Measurements from ENCODE around the gene MTOR.

MTOR gene

DNA sequence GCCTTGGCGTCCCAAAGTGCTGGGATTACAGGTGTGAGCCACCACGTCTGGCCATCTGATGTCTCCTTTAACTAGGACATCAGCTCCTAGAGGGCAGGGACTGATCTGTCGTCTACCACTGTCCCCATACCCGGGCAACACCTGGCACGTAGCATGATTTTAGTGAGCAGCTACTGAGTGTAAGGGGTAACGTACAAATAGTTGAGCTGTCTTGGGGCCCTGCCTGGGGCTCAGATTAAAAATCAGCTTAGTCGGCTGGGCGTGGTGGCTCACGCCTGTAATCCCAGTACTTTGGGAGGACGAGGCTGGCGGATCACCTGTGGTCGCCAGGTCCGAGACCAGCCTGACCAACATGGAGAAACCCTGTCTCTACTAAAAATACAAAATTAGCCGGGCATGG is 204.3 kb downstream of the MTOR start:
- Histone ChIP-seq H3K9me2 (replicated peaks; ENCODE audit: low read depth, low read length) (no peaks in the 10 kb centered on the region), H3K27me3 (ENCODE audit: insufficient read depth, low read length, poor library complexity, severe bottlenecking) (no peaks in the 10 kb centered on the region), H3K4me2 (ENCODE audit: low read depth, low read length, poor library complexity, severe bottlenecking) (peak overlapping the region; percentile 88), H3K4me1 (ENCODE audit: insufficient read depth, low read length, poor library complexity, severe bottlenecking) (peaks cover 21% of the 10 kb centered on the region), H2AFZ (ENCODE audit: low read length) (no peak overlapping the region), H3K9ac (ENCODE audit: low read depth, low read length, poor library complexity, severe bottlenecking) (no peak overlapping the region), H3K4me3 (ENCODE audit: low read length, poor library complexity, severe bottlenecking) (no peak overlapping the region), H4K20me1 (ENCODE audit: insufficient read depth, low read length, poor library complexity, severe bottlenecking) (peaks cover 16% of the 10 kb centered on the region), H3F3A (ENCODE audit: low read depth) (no peaks in the 10 kb centered on the region), H3K36me3 (ENCODE audit: insufficient read depth, low read length) (peaks cover 11% of the 10 kb centered on the region; the same call in 1 of the 2 replicates), H3K79me2 (ENCODE audit: insufficient read depth, low read length) (peaks cover 42% of the 10 kb centered on the region), H3K9me3 (ENCODE audit: insufficient read depth, low read depth, low read length) (no peaks in the 10 kb centered on the region)
- TF ChIP-seq CTCF (conservative IDR thresholded peaks at IDR 0.05; ENCODE audit: low read length) (no peak), EZH2phosphoT487 (IDR thresholded peaks at IDR 0.05; ENCODE audit: borderline replicate concordance) (no peak)

DNA sequence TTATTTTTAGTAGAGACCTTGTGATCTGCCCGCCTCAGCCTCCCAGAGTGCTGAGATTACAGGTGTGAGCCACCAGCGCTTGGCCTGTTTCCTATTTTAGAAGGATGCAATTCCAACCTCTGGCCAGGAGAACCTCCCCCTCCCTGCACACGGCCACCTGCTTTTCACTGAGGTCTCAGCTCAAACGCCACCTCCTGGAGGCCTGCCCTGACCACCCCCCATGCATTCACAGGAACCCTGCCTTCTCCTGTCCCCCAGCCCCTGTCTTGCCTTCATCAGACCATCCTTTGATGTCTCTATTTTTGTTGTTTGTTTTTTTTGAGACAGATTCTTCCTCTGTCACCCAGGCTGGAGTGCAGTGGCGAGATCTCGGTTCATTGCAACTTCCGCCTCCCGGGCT is 204.9 kb downstream of the MTOR start:
- Histone ChIP-seq H3K4me3 (ENCODE audit: low read length, poor library complexity, severe bottlenecking) (no peak overlapping the region), H4K20me1 (ENCODE audit: insufficient read depth, low read length, poor library complexity, severe bottlenecking) (peaks cover 16% of the 10 kb centered on the region), H3K36me3 (ENCODE audit: insufficient read depth, low read length) (peaks cover 11% of the 10 kb centered on the region; the same call in 1 of the 2 replicates), H3K9me3 (ENCODE audit: insufficient read depth, low read depth, low read length) (no peaks in the 10 kb centered on the region), H3K79me2 (ENCODE audit: insufficient read depth, low read length) (peaks cover 42% of the 10 kb centered on the region), H3K4me1 (ENCODE audit: insufficient read depth, low read length, poor library complexity, severe bottlenecking) (peaks cover 16% of the 10 kb centered on the region), H3K27me3 (ENCODE audit: insufficient read depth, low read length, poor library complexity, severe bottlenecking) (no peaks in the 10 kb centered on the region), H3K4me2 (ENCODE audit: low read depth, low read length, poor library complexity, severe bottlenecking) (peak overlapping the region; percentile 88), H3K9me2 (replicated peaks; ENCODE audit: low read depth, low read length) (no peaks in the 10 kb centered on the region), H2AFZ (ENCODE audit: low read length) (no peak overlapping the region), H3F3A (ENCODE audit: low read depth) (no peaks in the 10 kb centered on the region), H3K9ac (ENCODE audit: low read depth, low read length, poor library complexity, severe bottlenecking) (no peak overlapping the region)
- no peak for TF ChIP-seq CTCF (conservative IDR thresholded peaks at IDR 0.05; ENCODE audit: low read length)
- TF ChIP-seq EZH2phosphoT487 (IDR thresholded peaks at IDR 0.05; ENCODE audit: borderline replicate concordance), result no peak
